IMR-90 (cell line): ENCODE data around the gene BANF1. TPM values are rescaled to one million over a fixed set of nuclear protein-coding genes. Genes with fewer than 3 reads are reported as not detected.

Experiments
- ATAC-seq: fragments of 200-7000 bp; cut with Tn5 transposase; 2 replicates; pipeline ENCODE4 v1.9.1; 2020; ENCODE audit warnings: low read depth, mild to moderate bottlenecking, moderate library complexity
- BruUV-seq: library from RNA; stranded (reverse); fragments of 400-500 nt; replicated peaks from 2 replicates; lab custom pipeline; 2021; lab: Mats Ljungman, UMichigan
- CTCF ChIA-PET: fragments of 300-600 bp; formaldehyde crosslinking; extraction: SDS; loops from one replicate; lab custom pipeline; 2021; ENCODE audit warnings: antibody characterized with exemption; lab: Yijun Ruan, JAX
- POLR2A ChIA-PET: fragments of 300-600 bp; sonication (Branson Sonifier 250); formaldehyde crosslinking; loops from one replicate; lab custom pipeline; 2022; ENCODE audit warnings: antibody characterized with exemption; ENCODE audit not compliant: unreplicated experiment; lab: Charles Lee
- DNase-seq: peaks from one replicate; pipeline ENCODE4 v3.0.0; 2013
- H2AFZ ChIP-seq: replicated peaks from 2 replicates; pipeline ENCODE3; 2013; ENCODE audit warnings: low read length, mild to moderate bottlenecking; ENCODE audit not compliant: poor library complexity
- H2AK5ac ChIP-seq: 2 replicates; pipeline ENCODE4 v1.6.1; 2013; ENCODE audit warnings: low read depth, low read length, inconsistent platforms
- H2AK9ac ChIP-seq: replicated peaks from 2 replicates; pipeline ENCODE3; 2013; ENCODE audit warnings: mild to moderate bottlenecking, low read depth, low read length, moderate library complexity; ENCODE audit not compliant: poor library complexity
- H2BK120ac ChIP-seq: 2 replicates; pipeline ENCODE4 v1.6.1; 2013; ENCODE audit warnings: low read depth, low read length, inconsistent platforms
- H2BK15ac ChIP-seq: 3 replicates; pipeline ENCODE4 v1.6.1; 2013; ENCODE audit warnings: low read depth, low read length, inconsistent platforms
- H2BK20ac ChIP-seq: 2 replicates; pipeline ENCODE4 v1.6.1; 2013; ENCODE audit warnings: low read depth, mild to moderate bottlenecking, inconsistent platforms, low read length, moderate library complexity
- H2BK5ac ChIP-seq: 2 replicates; pipeline ENCODE4 v1.6.1; 2013; ENCODE audit warnings: mild to moderate bottlenecking, low read depth, low read length, inconsistent platforms; ENCODE audit not compliant: poor library complexity, severe bottlenecking
- H3K14ac ChIP-seq: replicated peaks from 2 replicates; pipeline ENCODE4 v1.6.1; 2013; ENCODE audit warnings: low read depth, low read length, inconsistent platforms
- H3K18ac ChIP-seq: 2 replicates; pipeline ENCODE4 v1.6.1; 2013; ENCODE audit warnings: low read depth, low read length, control low read depth
- H3K23ac ChIP-seq: 2 replicates; pipeline ENCODE4 v1.6.1; 2013; ENCODE audit warnings: low read depth, low read length, inconsistent platforms
- H3K27ac ChIP-seq: 2 replicates; pipeline ENCODE4 v1.5.1; 2013; ENCODE audit warnings: mild to moderate bottlenecking, control low read depth, low read length; ENCODE audit not compliant: insufficient read depth
- H3K27me3 ChIP-seq: 2 replicates; pipeline ENCODE4 v1.6.1; 2013; ENCODE audit warnings: low read length; ENCODE audit not compliant: control insufficient read depth, insufficient read depth
- H3K36me3 ChIP-seq: 2 replicates; pipeline ENCODE4 v1.6.1; 2013; ENCODE audit warnings: low read length, mixed read lengths; ENCODE audit not compliant: control insufficient read depth, insufficient read depth
- H3K4ac ChIP-seq: 2 replicates; pipeline ENCODE4 v1.6.1; 2013; ENCODE audit warnings: low read depth, low read length, inconsistent platforms
- H3K4me1 ChIP-seq: 2 replicates; pipeline ENCODE4 v1.6.1; 2013; ENCODE audit warnings: low read length, mixed read lengths; ENCODE audit not compliant: control insufficient read depth, insufficient read depth
- H3K4me2 ChIP-seq: 2 replicates; pipeline ENCODE4 v1.6.1; 2013; ENCODE audit warnings: low read depth, mild to moderate bottlenecking, control low read depth, low read length, moderate library complexity
- H3K4me3 ChIP-seq: 2 replicates; pipeline ENCODE4 v1.5.1; 2013; ENCODE audit warnings: low read depth, mild to moderate bottlenecking, control low read depth, low read length, moderate library complexity; ENCODE audit not compliant: insufficient read depth
- H3K56ac ChIP-seq: 2 replicates; pipeline ENCODE4 v1.6.1; 2013; ENCODE audit warnings: low read length, inconsistent platforms; ENCODE audit not compliant: insufficient read depth; ENCODE audit errors: extremely low read depth
- H3K79me1 ChIP-seq, 2 experiments: 2 replicates each; pipeline ENCODE4 v1.6.1; 2013; ENCODE audit warnings: low read length in 2 of 2, inconsistent platforms in 1 of 2, low read depth in 1 of 2
- H3K9ac ChIP-seq: 2 replicates; pipeline ENCODE4 v1.6.1; 2013; ENCODE audit warnings: low read depth, low read length, control low read depth
- H3K9me1 ChIP-seq: 2 replicates; pipeline ENCODE4 v1.6.1; 2013; ENCODE audit warnings: low read length, inconsistent platforms; ENCODE audit not compliant: insufficient read depth
- H3K9me3 ChIP-seq: 2 replicates; pipeline ENCODE4 v1.6.1; 2013; ENCODE audit warnings: low read length; ENCODE audit not compliant: control insufficient read depth, insufficient read depth
- H4K20me1 ChIP-seq: 2 replicates; pipeline ENCODE4 v1.6.1; 2013; ENCODE audit warnings: low read length, inconsistent platforms; ENCODE audit not compliant: insufficient read depth
- H4K5ac ChIP-seq: 2 replicates; pipeline ENCODE4 v1.6.1; 2013; ENCODE audit warnings: mild to moderate bottlenecking, low read depth, low read length, control low read depth
- H4K8ac ChIP-seq, 2 experiments: 2 replicates each; pipeline ENCODE4 v1.6.1; 2013; ENCODE audit warnings: low read depth in 2 of 2, low read length in 2 of 2, control low read depth in 1 of 2, inconsistent platforms in 1 of 2
- H4K91ac ChIP-seq: 2 replicates; pipeline ENCODE4 v1.6.1; 2013; ENCODE audit warnings: low read depth, low read length, inconsistent platforms; ENCODE audit not compliant: insufficient read depth
- CEBPB ChIP-seq: IDR thresholded peaks from 2 replicates; pipeline ENCODE4 v1.6.1; 2012; ENCODE audit warnings: low read depth, low read length, improper control_type of control experiment
- FOS ChIP-seq: fragments of 150-350 bp; IDR thresholded peaks from 2 replicates; pipeline ENCODE4 v1.6.1; 2016; ENCODE audit warnings: low read depth, low read length
- NFE2L2 ChIP-seq: fragments of 150-350 bp; IDR thresholded peaks from 2 replicates; pipeline ENCODE4 v1.6.1; 2016; ENCODE audit warnings: low read depth, mild to moderate bottlenecking, low read length
- RCOR1 ChIP-seq: IDR thresholded peaks from 2 replicates; pipeline ENCODE4 v1.6.1; 2012; ENCODE audit warnings: mild to moderate bottlenecking, low read length, improper control_type of control experiment; ENCODE audit not compliant: insufficient replicate concordance
- WGBS, 2 experiments: methylation state at CpG; one replicate each; pipeline versions ENCODE4 v1.1.5 to v1.1.7; 2013; ENCODE audit warnings: missing lambda C conversion rate in 2 of 2; ENCODE audit not compliant: insufficient read length in 1 of 2; ENCODE audit errors: extremely low coverage in 2 of 2; 5-methylcytosine and 5-hydroxymethylcytosine counted together
- dilution Hi-C: fragments of 300-500 bp; cut with HindIII; formaldehyde crosslinking; loops from one replicate; pipeline ENCODE4 v1.14.3; 2018; ENCODE audit warnings: low sequenced_read_pairs; ENCODE audit not compliant: unreplicated experiment
- in situ Hi-C: fragments of 300-500 bp; cut with MboI; formaldehyde crosslinking; loops from 3 replicates; pipeline ENCODE4 v1.14.3; 2019; ENCODE audit warnings: low sequenced_read_pairs, inconsistent platforms, mixed read lengths
- intact Hi-C: fragments of 100-400 bp; cut with micrococcal nuclease; formaldehyde crosslinking; loops from 2 replicates; pipeline ENCODE4 v1.10.0; 2022
- polyA plus RNA-seq, 3 experiments: library from polyadenylated mRNA; depleted of rRNA; stranded (reverse); fragments of >200 nt; gene quantifications; 2 replicates each; pipeline ENCODE4 v1.2.3, GENCODE V29; 2012; ENCODE audit warnings: low replicate concordance in 1 of 3
- total RNA-seq: library from RNA; depleted of rRNA; stranded (reverse); fragments of >200 nt; gene quantifications from 2 replicates; pipeline ENCODE4 v1.2.3, GENCODE V29; 2012

BANF1 gene
- total and polyA plus RNA-seq, 2 of the 4 experiments (the other 2 are of a cell fraction): 36.6 to 242 TPM

DNA sequence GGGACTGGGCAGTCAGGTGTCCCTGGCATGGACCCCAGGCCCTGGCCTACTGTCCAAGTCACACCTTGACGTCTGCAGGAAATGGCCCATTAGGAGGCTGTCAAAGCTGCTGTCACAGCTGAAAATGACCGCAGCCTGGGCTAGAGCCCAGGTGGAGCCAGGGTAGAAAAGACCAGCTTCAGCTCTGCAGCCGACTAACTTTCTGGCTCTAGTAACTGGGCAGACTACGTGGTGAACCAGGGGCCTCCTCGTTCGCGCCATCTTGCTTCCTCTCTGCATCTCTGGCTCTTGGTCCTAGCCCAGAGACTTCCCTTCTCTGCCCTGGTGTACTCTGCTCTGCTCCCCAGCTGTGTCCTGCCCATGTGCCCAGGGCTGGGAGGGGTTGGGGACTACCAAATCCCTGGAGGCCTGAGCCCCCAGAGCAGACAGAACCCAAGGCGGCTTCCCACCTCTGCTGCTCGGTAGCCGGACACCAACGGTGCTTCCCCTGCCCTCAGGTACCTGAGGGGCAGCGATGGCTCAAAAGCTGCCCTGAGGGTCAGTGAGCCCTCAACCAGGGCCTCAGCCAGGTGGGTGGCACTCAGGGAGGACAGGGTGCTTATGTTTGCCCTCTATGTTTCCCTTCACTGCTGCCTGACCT lies 21.1 kb upstream of the BANF1 start (continued):
- no peak for TF ChIP-seq NFE2L2

DNA sequence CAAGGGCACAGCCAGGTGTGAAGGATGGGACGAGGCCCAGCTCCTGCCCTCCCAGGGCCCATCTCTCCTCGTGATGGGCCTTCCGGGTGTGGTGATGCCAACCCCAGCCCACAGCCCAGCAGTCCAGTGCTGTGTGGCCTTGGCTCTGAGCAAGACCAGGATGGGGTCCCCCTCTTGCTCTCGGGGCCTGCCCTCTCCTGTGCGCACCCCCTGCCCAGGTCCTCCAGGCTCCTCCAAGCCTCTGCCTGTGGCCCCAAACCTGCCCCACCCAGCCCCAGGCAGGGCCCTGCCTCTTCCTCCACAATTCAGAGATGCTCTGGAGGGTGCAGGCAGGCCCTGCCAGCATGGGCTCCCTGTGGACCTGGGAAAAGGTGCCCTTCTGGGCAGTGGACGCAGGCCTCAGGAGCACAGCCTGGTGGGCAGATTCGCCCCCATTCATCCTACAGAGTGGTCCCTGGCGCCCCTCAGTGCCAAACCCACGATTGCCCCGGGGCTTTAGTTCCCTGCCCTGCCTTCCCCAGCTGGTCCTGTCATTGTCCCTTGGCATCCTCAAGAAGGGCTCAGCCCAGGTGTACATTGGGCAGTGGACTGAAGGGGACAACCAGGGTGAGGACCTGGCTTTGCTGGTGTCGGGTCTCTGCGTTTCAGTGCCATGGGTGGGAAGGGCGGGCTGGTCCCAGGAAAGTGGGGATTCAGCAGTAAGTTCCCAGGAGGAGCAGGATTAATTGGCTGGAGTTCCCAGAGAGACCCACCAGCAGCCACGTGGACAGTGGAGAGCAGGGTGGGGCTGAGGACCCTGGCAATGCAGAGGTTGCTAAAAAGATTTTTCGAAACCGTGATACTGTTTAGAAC lies 20.1 kb upstream of the BANF1 start:
- no peak overlapping the region; the same call in 1 of the 2 replicates for H4K5ac ChIP-seq
- POLR2A ChIA-PET: no interaction called here
- CTCF ChIA-PET: interaction anchor here (0.5 kb wide), 1 partner anchor 97 kb away, joined by 3 read pairs; no protein-coding TSS in a partner anchor

More for the DNA sequence above, 20.1 kb upstream of the BANF1 start:
- Histone ChIP-seq H3K4ac (no peak overlapping the region), H2BK5ac (no peak overlapping the region), H2AK9ac (no peak overlapping the region), H3K9ac (no peak overlapping the region), H3K4me3 (no peak overlapping the region), H2BK120ac (no peak overlapping the region), H3K27ac (no peak overlapping the region), H2BK15ac (no peak overlapping the region), H3K27me3 (no peaks in the 10 kb centered on the region), H3K23ac (no peak overlapping the region), H3K9me1 (no peaks in the 10 kb centered on the region), H3K9me3 (no peaks in the 10 kb centered on the region), H4K20me1 (no peaks in the 10 kb centered on the region), H2AK5ac (no peak overlapping the region; the same call in 1 of the 2 replicates), H4K8ac (no peak overlapping the region), H3K36me3 (peaks cover 29% of the 10 kb centered on the region), H3K79me1 (no peaks in the 10 kb centered on the region), H3K18ac (no peak overlapping the region), H3K4me2 (no peak overlapping the region), H3K14ac (no peak overlapping the region), H2BK20ac (no peak overlapping the region), H2AFZ (no peak overlapping the region), H3K4me1 (no peaks in the 10 kb centered on the region), H4K91ac (no peak overlapping the region), H3K56ac (no peak overlapping the region)
- 72% methylated on average over 6 of the region's 16 CpGs; no CpG with 5 or more reads in 1 of the 2 experiments for WGBS, 2 experiments
- TF ChIP-seq CEBPB (no peak), RCOR1 (no peak), FOS (no peak)
- dilution Hi-C loops: no loop called here
- intact Hi-C loops: no loop called here
- in situ Hi-C loops: loop anchor here (10.0 kb wide), 1 partner anchor 267 kb away; the partner anchor contains the start of gene KAT5
- BruUV-seq: no TSS peak
- no peak for DNase-seq
- ATAC-seq: no peak
